Stimulated activated CD4-positive, alpha-beta T cell treated with anti-CD3 and anti-CD28 coated beads, Interleukin-15, amount 100 ng/mL, for 48 hours (primary cell): ENCODE results near the gene ORM2.

Source experiments
- DNase-seq, 2 donors: peaks; one replicate each; pipeline ENCODE4 v3.0.0-alpha.2; 2020; ENCODE audit warnings: low read depth in 2 of 2

ORM2 gene

DNA sequence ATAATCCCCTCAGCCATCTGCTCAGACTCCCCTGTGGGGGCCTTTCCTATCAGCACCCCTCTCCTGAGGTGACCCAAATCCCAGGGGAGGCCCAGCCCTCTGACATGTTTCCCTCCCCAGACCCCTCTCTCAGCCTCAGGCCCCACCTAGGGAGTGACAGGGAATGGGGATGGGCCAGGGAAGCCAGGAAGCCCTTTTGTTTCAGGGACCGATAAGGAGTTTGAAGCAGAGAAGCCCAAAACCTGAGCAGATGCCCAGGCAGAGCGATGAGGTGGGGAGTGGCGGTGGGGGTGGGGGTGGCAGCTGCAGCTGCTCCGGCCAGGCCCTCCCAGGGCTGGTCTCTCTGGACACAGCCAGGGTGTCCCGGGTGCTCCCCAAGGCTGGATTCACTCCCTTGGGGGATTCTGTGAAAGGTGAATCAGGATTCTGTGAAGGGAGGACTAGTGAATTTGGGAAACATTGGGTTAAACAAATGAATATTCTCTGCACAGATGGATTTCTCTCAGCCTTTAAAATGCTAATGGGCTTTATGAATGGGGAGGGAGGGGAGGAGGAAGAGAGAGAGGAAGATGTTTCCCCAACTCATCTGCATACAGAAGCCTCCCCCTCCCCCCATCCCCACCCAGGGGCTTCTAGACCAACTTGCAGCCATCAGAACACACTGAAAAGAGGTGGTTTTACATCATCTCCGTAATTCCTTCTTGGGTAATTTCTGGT lies 40.7 kb downstream of the ORM2 start:
- no peak for DNase-seq

DNA sequence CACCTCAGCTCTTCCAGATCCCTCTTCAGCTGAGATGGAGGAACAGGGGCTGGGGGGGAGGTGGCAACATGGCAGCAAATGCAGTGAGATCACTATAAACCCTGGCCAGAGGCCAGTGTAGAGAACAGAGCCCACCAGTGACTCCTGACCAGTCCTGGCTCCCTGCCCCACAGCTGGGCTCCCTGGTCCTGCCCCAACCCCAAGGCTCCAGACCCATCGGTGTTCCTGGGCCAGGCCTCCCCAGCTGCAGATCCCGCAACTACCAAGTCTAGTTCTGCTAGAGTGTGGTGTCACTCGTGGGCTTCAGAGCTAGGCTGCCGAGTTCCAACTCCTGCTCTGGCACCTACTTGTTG lies 41.3 kb downstream of the ORM2 start:
- DNase-seq = no peak

DNA sequence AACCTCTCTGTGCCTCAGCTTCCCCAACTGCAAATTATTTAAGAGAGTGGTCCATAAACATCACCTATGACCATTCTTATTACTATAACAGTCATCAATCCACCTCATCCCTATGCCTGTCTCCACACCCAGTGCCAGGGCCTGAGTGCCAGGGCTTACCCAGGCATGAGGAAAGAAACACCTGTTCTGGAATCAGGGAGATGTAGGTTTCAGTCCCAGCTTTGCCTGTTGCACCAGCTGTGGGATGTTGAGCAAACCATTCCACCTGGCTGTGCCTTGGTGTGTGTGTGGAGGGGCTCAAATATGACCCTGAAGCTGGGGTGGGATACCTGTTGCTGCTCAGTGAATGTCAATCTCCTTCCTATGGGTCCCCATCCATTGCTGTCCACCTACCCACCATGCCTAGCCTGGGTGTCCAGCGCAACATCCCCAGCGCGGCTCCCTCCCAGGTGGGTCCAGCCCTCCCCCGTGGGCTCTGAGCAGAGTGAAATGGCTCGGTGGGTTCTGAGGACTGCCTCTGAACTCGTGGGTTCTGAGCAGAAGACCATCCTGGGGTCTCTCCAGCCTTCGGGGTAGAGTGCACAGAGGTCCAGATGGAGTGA lies 41.8 kb downstream of the ORM2 start:
- DNase-seq = no peak

DNA sequence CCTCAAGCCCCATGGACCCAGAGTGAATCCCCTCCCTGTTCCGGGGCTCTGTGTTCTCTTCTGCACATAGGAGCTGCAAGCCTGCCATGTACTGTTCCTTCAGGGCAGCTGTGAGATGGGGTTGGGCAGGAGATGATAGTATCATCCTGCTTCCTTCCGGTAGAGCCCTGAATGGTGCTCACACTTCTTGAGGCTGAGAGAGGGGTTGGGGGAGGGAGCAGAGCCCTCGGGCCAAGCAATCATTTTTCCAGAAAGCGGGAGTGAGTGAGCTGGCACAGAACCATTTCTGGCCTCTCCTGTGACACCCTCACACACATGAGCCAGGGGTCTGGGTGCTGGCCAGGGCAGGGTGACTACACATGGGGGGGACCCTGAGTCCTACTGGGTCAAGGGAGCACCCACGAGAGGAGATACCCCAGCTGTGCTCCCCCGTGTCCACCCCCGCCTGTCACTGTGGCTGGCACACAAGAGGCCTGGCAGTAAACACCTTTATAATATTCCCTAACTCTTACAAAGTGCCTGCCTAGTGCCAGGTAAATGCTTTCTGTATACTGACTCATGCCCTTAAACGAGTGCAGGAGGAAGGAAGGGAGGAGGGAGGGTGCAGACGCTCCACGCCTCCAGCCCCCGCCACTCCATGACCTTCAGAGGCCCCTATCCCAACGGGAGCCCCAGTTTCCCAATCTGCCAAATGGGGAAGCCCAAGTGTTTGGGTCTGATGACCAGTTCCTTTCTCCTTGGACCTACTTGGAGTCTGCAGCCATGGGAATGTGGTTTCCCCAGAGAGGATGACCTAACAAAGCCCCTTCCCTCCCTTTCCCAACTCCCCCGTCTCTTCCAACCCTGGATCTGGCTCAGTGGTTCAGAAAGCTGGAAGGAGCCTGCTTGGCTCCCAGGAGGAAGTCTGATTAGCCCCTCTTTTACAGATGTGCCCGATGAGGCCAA lies 42.6 kb downstream of the ORM2 start:
- no peak for DNase-seq

DNA sequence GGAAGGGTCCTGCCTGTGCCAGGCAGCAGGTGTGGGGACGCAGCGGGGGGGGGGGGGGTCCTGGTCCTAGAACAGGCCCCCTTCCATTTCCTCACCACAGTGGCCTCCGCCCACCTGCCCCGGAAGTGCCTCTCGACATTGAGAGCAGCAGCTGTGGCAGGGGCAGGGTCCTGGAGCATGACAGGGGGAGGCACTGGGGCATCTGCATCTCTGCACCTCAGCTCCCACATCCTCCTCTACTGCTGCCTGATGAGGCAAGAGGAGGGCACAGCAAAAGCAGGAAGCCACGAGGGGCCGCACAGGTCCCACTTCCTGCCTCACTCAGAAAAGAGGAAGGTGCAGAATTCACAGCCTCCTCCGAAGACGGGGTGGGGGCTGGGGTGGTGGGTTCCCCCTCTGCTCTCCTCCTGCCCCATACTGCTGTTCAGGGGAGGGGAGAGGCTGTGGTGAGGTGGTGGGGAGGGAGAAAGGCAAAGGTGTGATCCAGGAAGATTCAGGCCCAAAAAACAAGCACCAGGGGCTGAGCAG lies 43.3 kb downstream of the ORM2 start:
- peak; percentile 64 to 67 for DNase-seq

DNA sequence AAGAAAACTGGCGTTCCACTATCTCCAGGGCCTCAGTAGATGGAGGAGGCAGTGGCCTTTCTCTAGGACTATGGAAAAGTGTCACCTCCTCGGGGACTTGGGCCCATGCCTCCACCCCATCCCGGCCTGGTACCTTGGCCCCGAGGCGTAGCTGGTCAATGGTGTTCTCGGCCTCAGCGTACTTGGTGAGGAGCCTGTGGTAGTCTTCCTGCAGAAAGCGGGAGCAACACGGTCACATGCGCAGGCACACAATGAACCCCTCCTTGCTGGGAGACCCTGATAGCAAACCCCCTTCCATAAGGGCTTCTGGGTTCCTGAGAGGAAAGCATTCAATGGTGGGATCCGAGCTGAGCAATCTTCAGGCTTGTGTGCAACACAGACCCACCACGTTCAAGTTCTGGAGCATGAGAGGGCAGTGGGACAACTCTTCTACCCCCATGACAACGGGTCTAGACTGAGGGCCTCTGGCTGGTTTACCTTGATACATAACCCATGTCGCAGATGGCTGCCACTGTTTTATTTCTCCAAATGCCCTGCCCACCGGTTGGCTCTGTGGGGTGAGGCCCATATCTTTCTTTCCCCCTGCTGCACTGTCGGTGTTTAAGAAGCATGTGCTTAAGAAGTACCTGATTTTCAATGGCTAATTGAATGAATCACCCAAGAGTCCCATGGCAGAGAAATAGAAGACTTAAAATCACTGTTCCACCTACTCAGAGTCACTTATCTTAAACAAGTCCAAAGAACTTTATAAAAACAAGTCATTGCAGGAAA lies 44.5 kb downstream of the ORM2 start:
- DNase-seq = no peak

DNA sequence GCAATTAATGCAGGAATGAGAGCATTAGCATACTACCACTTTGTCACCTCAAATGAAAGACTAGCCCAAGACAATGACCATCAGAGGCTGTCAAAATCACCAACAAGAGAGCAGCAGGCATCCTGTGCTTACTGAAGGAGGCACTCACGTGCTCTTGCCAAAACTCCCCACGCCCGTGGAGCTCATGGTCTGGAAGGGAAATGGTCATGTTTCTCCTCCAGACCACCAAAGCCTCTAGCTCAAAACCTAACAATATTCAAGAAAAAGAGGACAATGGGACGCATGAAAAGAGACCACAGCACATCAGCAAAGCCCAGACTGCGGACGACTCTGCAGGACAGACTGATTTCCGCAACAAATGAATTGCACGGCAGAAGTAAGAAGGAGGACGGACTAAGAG lies 45.3 kb downstream of the ORM2 start:
- DNase-seq = no peak

DNA sequence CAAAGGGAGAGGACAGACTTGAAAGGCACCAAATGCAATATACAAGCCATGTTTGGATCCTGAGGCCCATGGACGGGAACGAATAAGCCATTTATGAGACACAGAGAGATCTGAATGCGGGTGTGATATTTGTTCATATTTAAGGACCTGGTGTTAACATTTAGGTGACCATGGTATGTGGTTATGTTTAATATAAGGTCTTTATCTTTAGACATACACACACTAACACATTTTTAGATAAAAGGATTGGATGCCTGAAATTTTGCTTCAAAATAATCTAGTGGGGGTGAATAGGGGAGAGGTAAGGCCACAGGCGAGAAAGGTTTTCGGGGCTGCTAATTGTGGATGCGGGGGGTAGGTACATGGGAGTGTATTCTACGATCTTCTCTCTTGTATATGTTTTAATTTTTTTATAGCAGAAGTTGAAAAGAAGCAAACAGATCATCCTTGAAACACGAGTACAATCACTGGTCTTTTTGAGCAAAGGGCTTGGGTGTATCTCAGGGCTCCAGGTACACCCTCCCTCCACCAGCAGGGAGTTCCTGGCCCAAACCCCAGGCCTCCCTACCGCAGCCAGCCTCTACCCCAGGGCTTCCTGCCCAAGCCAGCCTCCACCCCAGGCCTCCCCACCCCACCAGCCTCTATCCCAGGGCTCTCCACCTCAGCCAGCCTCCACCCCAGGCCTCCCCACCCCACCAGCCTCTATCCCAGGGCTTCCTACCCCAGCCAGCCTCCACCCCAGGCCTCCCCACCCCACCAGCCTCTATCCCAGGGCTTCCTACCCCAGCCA lies 45.9 kb downstream of the ORM2 start:
- DNase-seq = no peak

DNA sequence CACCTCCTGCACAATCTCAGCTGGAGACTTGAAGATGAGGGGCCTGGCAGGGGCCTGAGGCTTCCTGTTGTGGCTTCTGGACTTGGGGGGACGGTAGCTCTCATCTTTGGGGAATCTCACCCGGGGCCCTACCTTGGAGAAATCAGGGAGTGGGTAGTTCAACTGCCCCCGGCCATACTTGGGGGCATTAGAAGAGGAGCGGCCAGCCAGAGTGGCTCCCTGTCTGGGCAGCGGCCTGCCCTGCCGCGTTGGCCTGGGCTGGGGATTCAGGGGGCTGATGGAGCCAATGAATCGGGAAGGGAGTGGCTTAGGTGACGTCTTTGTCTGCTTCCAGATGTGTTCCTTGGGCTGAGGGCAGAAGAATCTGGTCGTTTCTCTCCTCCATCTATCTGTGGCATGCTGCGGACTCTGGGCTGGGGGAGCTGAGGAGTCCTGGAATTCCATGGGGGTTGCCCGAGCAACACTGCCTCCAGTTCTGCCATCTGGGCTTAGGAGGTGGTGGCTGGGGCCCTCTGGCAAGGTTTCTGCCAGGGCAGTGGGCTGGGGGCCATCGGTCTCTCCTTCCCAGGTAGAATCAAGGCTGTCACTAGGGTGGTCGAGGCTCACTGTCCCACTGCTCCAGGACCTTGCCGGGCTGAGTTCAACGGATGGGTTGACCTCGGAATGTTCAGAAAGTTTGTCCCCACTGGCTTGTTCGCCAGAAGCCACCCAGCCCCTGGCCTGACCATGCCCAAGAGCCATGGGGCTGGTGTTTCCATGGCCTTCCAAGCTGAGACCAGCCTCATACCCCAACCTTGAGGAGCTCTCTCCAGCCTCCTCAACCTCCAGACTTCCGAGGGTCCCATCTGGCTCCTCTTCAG lies 47.1 kb downstream of the ORM2 start:
- DNase-seq = no peak

DNA sequence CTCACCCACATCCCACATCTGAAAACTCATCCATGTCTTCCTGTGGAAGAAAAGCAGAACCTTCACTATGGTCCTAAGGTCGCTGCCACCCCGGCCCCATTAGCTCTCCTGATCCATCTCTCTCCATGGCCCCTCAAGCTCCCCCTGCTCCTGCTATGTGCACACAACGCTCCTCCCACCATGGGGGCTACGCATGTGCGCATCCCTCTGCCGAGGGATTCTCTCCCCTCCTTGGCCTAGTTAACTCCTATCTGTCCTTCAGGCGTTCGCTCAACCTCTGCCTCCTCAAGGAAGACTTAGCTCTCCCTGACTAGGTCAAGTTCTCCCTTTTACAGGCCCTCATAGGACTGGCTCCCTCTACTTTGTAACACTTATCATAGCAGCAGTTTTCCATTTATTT lies 48.3 kb downstream of the ORM2 start:
- DNase-seq = no peak

DNA sequence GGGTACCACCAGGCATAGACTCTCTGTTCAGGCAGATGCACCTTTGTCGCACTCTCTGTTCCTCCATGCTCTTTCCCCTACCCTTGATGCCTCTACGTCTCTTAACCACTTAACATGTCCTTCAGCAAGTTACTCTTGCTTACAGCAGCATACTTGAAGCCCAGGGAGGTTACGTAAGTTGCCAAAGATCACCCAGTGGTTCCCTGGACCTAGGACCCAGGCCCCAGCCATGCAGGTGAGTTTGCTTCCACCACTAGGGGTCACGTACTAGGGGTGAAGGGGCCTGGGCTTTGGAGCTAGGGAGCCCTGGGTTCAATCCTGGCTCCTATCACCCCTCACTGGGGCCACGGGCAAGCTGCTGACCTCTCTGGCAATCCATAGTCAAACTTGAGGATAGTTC lies 49.2 kb downstream of the ORM2 start:
- no peak for DNase-seq
